ENCODE results near the gene KCNQ1.

The KCNQ1 gene

DNA sequence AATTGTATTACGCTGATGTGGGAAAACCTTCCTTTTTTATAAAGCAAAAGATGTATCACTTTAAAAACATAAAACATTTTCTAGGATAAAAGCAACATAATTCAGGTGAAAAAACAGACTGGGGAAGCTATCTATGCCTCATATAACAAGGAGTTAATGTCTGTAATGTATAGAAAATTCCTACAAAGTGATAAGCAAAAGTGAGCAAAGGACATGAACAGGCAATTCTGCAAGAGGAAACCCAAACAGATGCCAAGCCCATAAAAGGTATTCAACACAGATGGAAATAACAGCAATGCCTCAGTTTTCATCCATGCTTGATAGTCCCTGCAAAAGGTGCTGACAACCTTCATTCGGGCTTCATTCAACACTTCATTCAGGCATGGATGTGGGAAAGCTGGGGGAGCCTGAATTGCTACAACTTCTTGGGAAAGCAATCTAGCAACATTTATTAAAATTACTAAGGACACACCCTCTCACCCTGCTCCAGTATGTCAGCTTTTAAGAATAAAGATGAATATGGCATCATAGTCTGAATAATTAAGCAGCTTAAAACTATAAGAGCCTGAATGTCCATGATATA lies 215.6 kb downstream of the KCNQ1 start:
- DNase-seq: no peak

DNA sequence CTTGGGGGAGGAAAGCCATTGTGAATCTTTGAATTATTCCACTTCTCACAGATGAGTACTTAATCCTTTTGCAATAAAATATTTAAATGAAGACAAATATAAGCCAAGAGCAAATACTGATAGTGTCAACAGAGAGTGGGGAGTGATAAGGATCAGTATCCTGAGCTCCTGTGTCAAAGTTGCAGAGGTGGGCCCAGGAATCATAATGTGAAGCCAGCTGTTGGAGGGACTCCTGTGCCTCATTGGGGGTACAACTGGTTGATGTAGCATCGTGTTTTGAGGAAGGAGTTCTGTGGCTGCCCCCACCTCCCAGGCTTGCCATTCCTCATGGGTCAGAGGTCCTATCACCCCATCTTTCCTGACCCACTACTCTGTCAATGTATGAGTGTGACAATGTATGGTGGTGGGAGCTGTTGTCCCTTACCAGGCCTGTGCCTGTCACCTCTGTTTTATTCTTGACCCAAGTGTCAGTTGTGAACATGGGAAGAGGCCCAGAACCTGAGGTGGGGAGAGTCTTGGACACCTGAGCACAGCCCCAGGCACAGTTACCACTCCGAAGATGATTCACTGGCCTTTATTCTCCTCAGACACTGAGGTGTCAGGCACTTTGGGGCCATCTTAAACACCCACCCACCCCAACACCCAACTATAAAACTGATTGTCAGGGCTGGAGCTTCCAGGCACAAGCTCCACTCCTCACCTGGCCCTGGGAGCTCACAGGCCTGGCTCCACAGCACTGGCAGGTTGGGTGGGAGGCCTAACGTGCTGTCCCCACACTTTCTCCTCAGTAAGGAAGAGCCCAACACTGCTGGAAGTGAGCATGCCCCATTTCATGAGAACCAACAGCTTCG lies 216.6 kb downstream of the KCNQ1 start:
- DNase-seq: no peak

DNA sequence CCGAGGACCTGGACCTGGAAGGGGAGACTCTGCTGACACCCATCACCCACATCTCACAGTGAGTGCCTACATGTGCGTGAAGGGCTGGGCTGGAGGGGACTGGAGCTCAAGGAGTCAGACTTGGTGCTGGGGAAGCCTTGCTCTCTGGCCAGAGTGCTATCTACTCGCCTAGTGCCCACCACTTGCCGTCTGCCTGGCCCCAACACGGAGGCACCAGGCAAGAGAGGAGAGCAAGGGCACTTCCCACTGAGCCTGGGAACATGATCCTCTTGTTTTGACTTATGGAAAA lies 217.2 kb downstream of the KCNQ1 start:
- no peak for DNase-seq

DNA sequence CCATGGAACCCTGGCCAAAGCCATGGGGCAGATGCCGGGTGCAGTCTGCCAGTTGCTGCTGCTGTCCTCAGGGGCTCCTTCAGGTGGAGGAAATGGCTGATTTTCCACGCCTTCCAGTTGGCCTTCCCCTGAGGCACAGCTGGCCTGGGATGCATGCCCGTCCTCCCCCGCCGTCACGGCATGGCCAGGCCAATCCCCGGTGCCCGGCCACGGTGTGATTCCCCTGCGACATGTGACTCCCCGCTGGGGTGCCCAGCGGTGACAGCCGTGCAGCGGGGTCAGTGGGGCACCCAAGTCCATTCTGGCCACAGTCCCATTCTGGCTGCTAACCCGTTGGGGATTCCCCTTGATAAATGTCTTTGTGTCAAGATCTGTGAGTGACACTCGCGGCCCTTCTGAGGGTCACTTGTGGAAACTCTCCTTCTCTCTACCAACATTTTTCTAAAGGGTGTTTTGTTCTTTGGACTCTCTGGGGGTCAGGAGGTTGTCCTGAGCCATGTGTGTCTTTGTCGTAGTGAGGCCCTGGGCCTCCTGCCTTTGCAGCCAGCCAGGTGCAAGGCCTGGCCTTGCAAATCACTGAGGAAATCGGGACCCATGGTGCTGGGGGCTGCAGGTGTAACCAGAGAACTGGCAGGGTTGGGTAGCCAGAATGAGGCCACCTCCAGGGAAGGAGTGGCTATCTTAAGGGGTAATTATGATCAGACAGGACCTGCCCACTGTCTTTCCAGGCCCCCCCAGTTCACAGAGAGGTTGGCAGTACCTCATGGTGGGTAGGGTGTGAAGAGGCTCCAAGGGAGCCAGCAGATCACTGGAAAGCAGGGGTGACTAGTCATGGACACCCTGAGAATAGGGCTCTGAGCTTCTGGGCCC lies 217.9 kb downstream of the KCNQ1 start:
- DNase-seq: no peak

DNA sequence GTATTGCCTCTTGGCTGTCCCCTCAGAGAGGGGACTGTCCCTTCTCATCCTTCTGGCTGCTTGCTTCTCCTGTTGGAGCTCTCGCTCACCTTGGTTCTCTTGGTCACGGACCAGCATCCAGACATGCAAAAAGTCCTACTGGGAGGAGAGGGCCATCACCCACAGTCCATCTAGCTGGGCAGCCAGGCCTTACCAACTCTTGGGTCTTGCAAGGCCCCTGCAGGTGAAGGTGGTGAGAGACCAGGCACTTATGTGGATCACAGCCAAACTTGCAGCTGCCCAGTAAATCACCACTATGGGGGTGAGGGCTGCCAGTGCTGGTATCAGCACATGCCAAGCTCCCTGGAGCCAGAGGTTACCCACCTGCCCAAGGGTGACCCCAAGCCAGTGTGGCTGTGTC lies 218.7 kb downstream of the KCNQ1 start:
- DNase-seq: no peak

DNA sequence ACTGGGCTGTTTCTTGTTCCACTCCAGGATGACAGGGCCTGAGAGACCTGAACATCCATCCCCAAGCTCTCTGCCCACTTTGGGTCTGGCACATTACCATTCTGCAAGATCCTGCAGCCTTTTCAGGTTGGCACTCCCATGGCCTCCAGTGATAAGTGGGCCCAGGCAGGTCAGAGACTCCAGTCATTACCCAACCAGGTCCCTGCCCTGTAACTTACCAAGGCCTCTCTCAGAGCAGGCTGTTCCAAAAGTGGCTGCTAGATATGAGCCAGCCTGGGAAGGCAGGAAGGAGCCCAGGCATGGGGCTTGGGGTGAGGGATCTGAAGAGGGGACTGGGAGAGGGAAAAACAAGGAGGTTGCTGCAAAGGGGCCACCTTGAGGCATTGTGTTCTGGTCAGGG lies 219.1 kb downstream of the KCNQ1 start:
- no peak for DNase-seq

DNA sequence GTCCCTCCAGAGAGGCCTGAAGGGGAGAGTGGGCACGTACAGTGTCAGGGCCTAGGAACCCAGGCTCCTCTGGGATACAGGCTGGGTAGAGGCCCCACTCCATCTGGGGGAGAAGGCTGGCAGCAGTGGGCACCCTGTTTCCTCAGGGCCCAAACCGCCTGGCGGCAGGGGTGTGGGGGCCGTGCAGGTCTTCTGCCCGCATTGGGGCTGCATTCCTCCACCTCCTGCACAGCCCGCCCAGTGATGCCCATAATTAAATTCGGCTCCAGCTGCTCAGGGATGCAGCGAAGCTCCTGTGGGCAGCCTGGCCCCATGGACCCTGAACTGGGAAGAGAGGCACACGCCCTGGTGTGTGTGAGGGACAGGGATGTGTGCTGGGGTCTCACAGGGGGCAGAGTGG lies 219.6 kb downstream of the KCNQ1 start:
- no peak for DNase-seq

DNA sequence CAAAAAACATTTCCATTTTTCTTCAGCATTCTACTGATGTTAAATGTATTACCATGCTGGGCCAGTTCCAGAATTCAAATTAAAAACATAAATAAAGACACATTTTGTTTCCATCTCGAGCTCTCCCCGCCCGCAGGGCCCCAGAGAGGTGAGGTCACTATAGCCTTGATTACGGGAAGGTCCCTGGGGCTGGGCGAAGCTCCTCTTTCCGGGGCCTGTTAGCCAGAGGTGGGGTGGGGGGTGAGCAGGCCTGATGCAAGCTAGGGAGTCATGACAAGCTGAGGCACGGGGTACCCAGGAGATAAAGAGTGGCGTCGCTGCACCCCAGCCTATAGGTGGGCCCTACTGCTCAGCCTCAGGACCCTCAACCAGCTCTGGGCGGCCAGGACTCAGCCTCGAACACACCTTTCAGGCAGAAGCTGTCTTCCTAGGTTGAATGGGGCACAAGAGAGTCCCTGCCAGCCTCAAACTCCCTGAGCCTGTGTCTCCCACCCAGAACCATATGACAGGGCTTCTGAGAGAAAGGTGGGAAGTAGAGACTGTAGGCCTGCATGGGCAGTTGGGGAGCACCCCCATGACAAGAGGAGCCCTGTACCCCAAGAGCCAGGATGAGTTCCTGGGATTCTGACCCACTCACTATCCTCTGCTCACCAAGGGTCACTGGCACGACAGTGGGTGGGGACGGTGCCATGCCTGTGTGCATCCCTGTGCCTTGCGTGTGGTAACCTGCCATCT lies 220.2 kb downstream of the KCNQ1 start:
- DNase-seq: no peak

DNA sequence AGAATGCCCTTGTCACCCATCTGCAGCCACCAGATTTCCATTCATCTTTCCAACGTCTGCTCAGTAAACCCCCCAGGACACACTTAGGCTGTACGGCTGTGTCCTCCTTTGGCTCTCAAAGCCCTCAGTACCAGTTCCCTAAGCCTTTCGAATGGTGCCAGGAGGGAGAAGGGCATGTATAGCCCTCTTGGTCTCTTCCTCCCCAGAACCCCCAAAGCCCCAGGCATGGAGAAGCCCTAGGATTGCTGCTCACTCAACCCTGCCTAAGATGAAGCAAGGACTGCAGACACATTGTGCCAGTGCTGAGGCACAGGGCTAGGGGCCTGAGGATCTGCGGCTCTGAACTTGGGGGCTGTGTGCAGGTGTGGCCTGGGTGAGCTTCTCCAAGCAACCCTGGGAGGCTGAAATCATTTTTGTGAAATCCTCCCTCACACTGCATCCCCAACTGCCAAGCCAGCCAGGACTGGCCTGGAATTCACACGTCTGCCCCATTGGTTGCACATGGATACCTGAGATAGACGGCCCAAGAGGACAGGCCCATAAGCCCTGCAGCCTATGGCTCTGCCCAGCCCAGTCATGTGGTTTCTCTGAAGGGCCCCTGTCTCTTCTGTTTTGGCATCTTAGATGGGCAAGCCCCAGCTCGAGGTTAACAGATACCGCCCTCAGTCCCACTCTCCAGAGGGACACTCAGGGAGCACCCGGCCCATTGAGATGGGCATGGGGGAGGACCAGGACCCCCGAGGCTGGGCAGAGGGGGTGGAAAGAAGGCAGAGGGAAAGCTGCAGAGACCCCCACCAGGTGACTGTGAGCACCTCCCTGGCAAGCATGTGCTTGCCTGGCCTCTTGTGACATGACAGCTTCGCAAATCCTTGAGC lies 221.0 kb downstream of the KCNQ1 start:
- DNase-seq: no peak

DNA sequence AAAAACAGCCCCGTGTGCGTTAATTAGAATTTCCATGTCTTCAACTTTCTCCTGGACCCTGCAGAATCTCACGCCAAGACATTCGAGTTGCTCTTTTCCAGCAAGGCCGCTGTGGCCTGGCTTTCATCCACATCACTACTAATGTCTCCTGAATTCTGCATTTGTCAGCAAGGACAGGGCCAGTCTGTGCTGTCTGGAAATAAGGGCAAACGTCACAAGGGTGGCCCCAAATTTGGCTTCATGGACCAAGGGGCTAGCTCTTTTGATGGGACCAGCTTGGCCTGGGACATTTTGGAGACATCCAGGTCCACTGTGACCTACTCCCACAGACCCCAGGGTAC lies 221.6 kb downstream of the KCNQ1 start:
- DNase-seq: no peak

DNA sequence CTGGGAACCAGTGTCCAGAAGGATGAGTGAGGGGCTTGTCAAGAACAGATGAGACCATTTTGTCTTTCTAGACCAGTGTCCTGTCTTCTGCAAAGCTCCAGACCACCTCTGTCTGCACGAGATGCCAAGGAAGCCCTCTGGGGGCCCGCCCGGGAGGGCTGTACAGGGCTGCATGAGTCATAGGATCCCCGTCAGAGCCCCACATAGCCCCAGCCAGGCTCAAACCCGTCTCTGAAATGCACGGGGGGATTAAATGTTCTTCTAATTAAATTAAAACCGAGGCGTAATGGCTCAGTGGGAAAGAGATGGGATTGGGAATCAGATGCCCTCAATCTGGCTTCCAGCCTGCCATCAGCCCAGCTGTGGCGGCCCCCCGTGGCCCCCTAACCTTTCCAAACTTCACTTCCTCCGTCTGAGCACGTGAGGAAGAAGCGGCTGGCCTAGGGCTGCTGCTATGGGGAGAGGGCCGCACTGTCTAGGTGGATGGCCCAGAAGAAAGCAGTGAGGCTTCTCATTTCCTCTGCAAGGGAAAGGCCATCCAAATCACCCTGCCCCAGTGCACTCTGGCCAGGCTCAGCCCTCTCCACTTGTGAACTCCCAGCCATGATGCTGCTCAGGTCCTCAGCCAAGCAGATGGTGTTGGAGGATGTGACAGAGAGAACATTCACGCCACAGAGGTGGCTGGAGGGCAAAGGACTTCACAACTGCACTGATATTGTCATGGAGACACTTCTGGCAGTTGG lies 222.2 kb downstream of the KCNQ1 start:
- no peak for DNase-seq

DNA sequence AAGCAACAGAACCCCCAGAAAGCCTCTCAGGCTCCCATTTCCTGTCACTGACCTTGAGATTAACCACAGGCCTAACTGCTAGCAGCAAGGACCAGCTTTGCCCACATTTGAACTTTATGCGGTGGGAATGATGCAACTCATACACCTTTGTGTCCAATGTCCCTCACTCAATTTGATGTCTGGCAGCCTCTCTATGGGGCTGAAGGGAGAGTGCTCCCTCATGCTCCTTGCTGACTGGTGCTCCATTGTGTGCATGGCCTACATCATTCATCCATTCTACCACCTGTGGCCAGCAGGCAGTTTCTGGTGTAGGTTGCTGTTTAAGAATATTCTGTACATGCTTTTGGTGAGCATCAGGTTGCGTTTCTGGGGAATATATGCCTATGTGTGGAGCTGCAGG lies 223.1 kb downstream of the KCNQ1 start:
- DNase-seq: no peak

DNA sequence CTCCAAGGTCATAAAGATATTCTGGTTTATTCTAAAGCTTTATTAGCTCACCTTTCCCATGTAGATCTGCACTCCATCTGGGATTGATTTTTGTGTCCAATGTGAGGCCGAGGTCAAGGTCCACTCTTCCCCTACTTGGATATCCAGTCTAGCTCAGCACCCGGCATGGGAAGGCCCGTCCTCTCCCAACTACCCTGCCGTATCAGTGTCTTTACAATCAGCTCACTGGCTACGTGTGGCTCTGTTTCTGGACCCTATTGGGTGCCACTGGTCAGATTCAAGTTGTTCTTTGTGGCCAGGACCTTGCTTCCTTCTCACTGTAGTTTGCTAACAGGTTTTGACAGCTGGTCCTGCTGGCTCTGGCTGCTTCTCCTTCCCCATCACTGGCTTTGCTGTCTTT lies 224.1 kb downstream of the KCNQ1 start:
- DNase-seq: no peak

DNA sequence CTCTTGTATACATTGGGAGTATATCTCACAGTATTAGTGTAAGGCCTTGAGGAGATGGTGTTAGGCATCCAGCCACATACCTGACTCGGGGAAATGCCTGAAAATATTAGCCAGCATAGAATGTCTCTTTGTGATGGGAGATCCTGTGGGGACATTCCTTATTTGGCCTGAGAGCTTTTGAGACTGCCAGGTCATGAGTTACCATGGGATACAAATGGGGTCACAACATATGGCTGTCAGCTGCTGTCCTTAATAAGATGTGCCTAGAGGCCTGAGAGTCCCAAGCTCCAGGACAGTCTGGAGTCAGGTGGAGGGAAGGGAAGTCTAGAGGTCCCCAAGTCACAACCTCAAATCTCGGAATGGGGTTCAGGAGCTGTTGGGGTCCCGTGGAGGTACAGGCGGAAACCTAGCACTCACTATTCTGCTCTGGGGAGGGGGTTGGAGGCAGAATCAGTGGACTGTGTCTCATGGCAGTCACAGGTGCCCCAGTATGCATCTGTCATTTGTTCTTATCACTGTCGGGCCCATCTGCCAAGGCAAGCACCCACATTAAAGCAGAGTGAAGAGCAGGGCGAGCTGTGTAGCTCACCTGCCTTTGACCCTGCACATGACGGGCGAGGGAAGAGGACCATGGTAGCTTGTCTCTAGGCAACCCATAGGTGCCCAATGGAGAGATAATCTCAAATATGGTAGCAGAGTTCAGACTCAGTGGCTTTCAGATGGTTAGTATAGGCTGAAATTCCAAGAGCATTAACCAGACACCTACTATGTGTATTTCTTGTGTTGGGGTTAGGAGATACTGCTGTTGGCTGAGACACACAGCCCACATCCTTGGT lies 225.0 kb downstream of the KCNQ1 start:
- no peak for DNase-seq

DNA sequence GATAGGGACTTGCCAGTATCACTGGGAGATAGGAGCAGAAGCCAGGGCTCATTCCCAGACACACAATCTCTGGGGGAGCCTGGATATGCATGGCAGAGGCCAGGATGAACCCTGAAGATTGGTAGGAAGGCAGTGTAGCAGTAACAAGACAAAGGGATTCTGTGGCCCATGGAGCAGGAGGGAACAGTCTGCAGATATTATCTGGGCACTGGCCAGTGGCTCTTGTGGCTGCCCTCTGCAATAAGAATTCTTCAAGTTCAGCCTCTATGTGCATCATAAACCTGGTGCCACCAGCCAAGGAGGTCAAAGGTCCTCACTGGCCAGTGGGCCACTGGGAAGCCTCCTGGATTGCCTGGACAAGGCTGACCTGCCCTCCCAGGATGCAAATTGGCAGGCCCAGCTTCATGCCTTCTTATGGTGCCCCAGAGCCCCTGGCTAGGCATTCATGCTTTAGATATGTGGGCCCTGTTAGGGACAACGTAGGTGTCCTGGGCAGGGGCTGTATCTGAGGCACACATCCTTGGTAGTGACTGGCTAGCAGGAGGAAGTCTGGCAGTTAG lies 225.8 kb downstream of the KCNQ1 start:
- DNase-seq: no peak

DNA sequence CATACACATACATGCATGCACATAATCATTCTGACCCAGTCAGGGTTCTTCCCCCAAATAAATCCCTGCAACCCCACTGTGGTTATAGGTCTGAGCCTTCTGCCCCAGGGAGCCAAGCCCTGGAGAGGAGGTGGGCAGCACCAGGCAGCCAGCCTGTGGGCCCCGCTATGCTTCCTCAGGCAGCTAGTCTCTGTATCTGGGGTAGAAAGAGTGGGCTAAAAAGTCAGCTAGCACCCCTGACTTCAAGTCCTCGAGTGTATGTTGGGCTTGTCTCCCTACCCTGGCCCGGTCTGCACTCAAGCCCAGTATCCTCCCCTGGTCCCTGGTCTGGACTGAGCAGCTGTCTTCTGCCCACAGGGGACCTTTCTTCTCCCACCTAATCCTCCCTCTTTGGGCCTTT lies 226.9 kb downstream of the KCNQ1 start:
- no peak for DNase-seq

DNA sequence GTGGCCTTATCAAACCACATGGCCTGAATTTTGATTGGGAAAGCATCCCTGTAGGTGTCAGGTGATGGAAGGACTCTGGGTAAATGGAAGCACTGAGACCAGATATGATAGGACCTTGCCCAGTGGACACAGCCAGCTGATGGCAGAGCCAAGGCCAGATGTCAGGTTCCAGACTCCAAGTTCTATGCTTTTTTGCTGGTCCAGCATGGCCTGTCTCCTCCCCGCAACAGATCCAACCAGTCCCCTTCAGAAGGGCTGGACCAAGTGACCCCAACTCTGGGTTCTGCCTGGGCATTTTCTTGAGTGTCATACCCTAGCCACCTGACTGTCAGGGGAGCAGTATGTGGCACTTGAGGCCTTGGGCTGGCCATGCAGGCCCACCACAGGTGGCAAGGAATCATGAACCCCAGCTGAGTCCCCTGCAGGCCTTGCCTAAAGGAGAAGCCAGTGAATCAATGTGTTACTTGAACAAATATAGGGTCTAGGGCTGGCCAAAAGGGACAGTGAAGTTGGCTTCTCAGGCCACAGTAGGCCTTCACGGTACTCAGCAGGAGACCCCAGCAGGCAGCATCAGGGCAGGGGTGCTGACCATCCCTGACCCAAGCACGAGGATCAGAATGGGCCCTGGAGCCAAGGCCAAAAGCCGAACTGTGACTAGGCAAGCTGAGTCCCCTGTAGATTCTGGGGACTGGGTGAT lies 227.9 kb downstream of the KCNQ1 start:
- DNase-seq: no peak

DNA sequence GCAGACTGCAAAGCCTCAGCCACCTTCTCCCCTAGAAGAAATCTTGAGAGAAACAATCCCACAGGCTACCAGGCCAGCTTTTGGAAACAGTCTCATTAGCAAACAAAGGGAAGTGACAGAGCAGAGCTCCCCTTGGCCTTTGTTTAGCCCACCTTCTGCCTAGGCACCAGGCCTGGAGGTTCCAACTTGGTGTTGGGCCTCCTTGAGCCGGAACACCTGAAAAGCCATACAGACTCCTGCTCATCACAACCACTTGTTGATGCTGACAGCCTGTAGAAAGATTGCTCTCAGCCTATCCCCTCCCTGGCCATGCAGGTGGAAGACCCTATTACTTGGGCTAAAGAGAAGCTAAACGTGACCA lies 228.4 kb downstream of the KCNQ1 start:
- DNase-seq: no peak

DNA sequence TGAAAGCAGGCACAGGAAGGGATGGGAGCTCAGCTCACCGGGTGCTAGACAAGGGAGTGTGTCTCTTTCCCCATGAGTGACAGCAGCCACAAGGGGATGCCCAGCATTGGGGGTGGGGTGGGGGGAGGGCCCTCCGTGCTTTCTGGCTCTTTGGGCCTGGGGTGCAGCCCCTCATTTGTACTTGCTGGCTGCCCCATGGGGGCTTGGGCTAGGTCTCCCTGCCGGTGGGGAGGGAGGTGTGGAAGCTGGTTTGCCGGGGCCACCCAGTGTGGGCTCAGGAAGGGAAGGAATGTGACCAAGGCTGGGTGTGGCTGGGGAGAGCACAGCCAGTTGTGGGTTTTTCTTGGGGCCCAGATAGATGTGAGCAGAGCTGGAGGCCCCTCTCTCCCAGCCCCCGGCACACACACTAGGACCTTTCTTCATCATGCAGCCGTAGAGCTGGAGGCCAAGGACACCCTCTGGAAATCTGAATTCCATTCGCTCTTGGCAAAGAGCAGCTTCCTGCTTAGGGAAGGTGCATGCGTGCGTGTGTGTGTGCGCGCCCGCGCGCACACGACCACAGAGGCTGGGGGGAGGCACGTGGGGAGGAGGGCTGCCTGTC lies 229.2 kb downstream of the KCNQ1 start:
- DNase-seq: no peak
